ENCODE results near the gene XPOT.

- TF ChIP-seq, protein P1, sequence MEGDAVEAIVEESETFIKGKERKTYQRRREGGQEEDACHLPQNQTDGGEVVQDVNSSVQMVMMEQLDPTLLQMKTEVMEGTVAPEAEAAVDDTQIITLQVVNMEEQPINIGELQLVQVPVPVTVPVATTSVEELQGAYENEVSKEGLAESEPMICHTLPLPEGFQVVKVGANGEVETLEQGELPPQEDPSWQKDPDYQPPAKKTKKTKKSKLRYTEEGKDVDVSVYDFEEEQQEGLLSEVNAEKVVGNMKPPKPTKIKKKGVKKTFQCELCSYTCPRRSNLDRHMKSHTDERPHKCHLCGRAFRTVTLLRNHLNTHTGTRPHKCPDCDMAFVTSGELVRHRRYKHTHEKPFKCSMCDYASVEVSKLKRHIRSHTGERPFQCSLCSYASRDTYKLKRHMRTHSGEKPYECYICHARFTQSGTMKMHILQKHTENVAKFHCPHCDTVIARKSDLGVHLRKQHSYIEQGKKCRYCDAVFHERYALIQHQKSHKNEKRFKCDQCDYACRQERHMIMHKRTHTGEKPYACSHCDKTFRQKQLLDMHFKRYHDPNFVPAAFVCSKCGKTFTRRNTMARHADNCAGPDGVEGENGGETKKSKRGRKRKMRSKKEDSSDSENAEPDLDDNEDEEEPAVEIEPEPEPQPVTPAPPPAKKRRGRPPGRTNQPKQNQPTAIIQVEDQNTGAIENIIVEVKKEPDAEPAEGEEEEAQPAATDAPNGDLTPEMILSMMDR (conservative IDR thresholded peaks at IDR 0.05): no peak
- no peak for TF ChIP-seq ZFX (IDR thresholded peaks at IDR 0.05)
Observed at GRCh38 chr12:64493513-64493912, 89.3 kb downstream of the XPOT start.

All from C4-2B (cell line).